ENCODE measurements around the gene KIF17. TPM values are rescaled to one million over a fixed set of nuclear protein-coding genes. Genes with fewer than 3 reads are reported as not detected.

Gene KIF17
- total RNA-seq, 1 donor from 2014 or later: 4.6 TPM

DNA sequence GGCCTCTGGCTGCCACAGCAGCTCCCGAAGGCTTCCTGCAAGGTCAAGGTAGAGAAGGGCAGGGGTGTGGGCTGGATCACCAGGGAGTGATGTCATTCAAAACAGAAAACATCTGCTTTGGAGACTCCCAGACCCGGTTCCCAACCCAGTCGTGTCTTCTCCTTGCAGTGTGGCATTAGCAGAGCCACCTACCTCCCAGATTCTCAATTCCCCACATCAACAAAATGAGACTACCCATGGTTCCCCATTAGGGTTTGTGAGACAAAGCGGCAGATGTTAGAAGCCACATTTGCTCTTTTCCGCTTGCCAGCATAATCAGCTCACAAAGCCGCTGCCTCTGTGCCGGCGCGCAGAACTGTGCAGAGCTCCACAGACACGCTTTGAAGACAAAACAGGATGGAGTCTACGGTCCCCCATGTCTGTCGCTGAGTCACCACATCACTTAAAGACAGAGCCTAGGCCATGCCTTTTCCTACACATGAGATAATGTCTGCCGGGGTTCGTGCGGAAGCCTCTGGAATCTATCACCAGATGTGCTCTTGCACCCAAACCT lies 12.5 kb downstream of the KIF17 start:
- DNase-seq (no peak), ATAC-seq (no peak)
- no peaks in the 10 kb centered on the region for H3K36me3 ChIP-seq
- intact Hi-C loops (cut with DNase I): no loop called here
- no peak overlapping the region for H3K4me3 ChIP-seq
- H3K9me3 ChIP-seq: no peaks in the 10 kb centered on the region
- TF ChIP-seq, protein P1, sequence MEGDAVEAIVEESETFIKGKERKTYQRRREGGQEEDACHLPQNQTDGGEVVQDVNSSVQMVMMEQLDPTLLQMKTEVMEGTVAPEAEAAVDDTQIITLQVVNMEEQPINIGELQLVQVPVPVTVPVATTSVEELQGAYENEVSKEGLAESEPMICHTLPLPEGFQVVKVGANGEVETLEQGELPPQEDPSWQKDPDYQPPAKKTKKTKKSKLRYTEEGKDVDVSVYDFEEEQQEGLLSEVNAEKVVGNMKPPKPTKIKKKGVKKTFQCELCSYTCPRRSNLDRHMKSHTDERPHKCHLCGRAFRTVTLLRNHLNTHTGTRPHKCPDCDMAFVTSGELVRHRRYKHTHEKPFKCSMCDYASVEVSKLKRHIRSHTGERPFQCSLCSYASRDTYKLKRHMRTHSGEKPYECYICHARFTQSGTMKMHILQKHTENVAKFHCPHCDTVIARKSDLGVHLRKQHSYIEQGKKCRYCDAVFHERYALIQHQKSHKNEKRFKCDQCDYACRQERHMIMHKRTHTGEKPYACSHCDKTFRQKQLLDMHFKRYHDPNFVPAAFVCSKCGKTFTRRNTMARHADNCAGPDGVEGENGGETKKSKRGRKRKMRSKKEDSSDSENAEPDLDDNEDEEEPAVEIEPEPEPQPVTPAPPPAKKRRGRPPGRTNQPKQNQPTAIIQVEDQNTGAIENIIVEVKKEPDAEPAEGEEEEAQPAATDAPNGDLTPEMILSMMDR (IDR thresholded peaks at IDR 0.05): no peak
- H3K27me3 ChIP-seq: no peaks in the 10 kb centered on the region
- H3K4me1 ChIP-seq: no peaks in the 10 kb centered on the region
- no peak overlapping the region for H3K27ac ChIP-seq

GRCh38 chr1:20704390-20705202 lies 13.2 kb downstream of the KIF17 start:
- TF ChIP-seq, protein P1 (IDR thresholded peaks at IDR 0.05): no peak
- no peaks in the 10 kb centered on the region for H3K4me1 ChIP-seq
- ATAC-seq (no peak), DNase-seq (no peak)
- no peak overlapping the region for H3K27ac ChIP-seq
- H3K27me3 ChIP-seq: no peaks in the 10 kb centered on the region
- no peaks in the 10 kb centered on the region for H3K9me3 ChIP-seq
- no peak overlapping the region for H3K4me3 ChIP-seq
- intact Hi-C loops (cut with DNase I): no loop called here
- no peaks in the 10 kb centered on the region for H3K36me3 ChIP-seq

DNA sequence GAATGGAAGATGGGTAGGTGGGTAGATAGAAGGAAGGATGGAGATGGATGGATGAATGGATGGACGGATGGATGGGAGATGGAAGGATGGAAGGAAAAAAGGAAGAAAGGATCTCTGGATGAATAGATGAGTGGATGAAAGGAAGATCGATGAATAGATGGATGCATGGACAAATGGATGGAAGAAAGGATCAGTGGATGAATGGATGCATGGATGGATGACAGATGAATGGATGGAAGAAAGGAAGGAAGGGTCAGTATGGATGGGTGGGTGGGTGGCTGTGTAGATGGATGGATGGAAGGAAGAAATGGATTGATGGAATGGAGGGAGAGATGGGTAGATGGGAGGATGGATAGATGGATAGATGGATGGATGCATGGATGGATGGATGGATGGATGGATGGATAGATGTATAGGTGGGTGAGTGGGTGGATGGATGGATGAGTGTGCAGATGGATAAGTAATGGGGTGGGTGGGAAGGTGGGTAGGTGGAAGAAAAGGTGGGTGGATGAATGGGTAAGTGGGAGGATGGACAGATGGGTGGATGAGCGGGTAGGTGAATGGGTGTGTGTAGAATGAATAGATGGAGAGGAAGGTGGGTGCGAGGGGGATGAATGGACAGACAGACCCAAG lies 14.6 kb downstream of the KIF17 start:
- no peaks in the 10 kb centered on the region for H3K9me3 ChIP-seq
- no peaks in the 10 kb centered on the region for H3K4me1 ChIP-seq
- H3K36me3 ChIP-seq: no peaks in the 10 kb centered on the region
- intact Hi-C loops (cut with DNase I): no loop called here
- DNase-seq (no peak), ATAC-seq (no peak)
- TF ChIP-seq, protein P1 (IDR thresholded peaks at IDR 0.05): no peak
- H3K4me3 ChIP-seq: no peak overlapping the region
- H3K27me3 ChIP-seq: no peaks in the 10 kb centered on the region
- H3K27ac ChIP-seq: no peak overlapping the region

DNA sequence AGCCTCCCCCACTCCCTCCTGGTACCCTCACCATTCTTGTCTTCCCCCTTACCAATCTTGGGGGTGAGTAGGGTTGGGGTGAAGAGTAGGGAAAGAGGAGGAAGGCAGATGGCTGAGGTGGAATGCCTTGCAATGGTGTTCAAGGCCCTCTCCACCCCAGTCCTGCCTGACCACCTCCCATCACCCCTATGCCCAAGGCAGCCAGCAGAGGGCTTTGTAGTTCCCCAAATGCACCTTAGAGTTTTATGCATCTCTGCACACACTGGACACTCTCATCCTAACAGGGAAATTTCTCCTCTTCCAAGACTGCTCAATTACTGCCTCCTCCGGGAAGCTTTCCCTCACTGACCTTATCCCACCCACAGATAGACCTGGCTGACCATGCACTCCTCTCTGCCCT lies 15.4 kb downstream of the KIF17 start:
- no peaks in the 10 kb centered on the region for H3K36me3 ChIP-seq
- intact Hi-C loops (cut with DNase I): no loop called here
- H3K27ac ChIP-seq: no peak overlapping the region
- no peaks in the 10 kb centered on the region for H3K9me3 ChIP-seq
- no peaks in the 10 kb centered on the region for H3K27me3 ChIP-seq
- DNase-seq (no peak), ATAC-seq (no peak)
- TF ChIP-seq, protein P1 (IDR thresholded peaks at IDR 0.05): no peak
- H3K4me1 ChIP-seq: no peaks in the 10 kb centered on the region
- no peak overlapping the region for H3K4me3 ChIP-seq

DNA sequence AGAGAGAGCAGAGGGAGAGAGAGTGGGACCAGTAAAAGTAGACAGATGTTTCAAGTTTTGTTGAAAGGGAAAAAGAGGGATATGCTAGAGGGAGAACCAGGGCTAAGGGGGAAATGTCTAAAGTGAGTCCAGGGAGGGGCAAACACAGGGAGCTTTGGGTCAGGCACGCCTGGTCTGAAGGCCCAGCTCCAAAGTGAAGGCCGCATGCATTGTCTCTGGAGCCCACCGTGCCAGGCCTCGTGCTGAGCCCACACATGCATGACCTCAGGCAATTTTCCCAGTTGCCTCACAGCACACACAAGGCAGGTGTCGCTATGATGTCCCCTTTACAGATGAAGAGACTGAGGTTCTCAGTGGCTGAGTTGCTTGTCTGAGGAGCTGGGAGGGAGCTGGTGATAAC lies 16.0 kb downstream of the KIF17 start:
- no peaks in the 10 kb centered on the region for H3K9me3 ChIP-seq
- ATAC-seq: no peak
- intact Hi-C loops (cut with DNase I): no loop called here

More for the DNA sequence above, 16.0 kb downstream of the KIF17 start:
- Histone ChIP-seq H3K4me3 (no peak overlapping the region), H3K4me1 (no peaks in the 10 kb centered on the region), H3K27ac (no peak overlapping the region), H3K27me3 (no peaks in the 10 kb centered on the region), H3K36me3 (no peaks in the 10 kb centered on the region)
- no peak for DNase-seq
- TF ChIP-seq, protein P1 (IDR thresholded peaks at IDR 0.05): no peak

Measured in upper lobe of right lung (tissue), 1 donor.